Heart left ventricle (tissue), 16 donors: Measurements from ENCODE around the gene ZNF611. TPM values are rescaled to one million over a fixed set of nuclear protein-coding genes. Genes with fewer than 3 reads are reported as not detected.
"Not testable (repeated sequence)": the region's sequence is repeated elsewhere in the genome, so short reads cannot be mapped to it uniquely, and the experiment has no call there.

Source experiments
- ATAC-seq, 4 donors: fragments of 200-7000 bp; cut with Tn5 transposase; one replicate each; pipeline ENCODE4 v1.9.1; 2020 to 2022; ENCODE audit warnings: moderate library complexity in 4 of 4, mild to moderate bottlenecking in 3 of 4, moderate number of reproducible peaks in 1 of 4
- DNase-seq, 5 donors: peaks; one replicate each; pipeline ENCODE4 v3.0.0-alpha.2; 2020
- H3K27ac ChIP-seq, 12 donors: fragments of 200-600 bp; sonication (generic) in 4 of 12; one replicate each; pipeline versions ENCODE4 v1.5.0 to v1.8.0; 2016 to 2022; ENCODE audit warnings: mild to moderate bottlenecking in 2 of 12
- H3K27me3 ChIP-seq, 9 donors: fragments of 200-600 bp; sonication (generic) in 2 of 9; one replicate each; pipeline versions ENCODE4 v1.5.1 to v1.8.0; 2016 to 2022; ENCODE audit warnings: mild to moderate bottlenecking in 3 of 9
- H3K36me3 ChIP-seq, 9 donors: fragments of 200-600 bp; sonication (generic) in 2 of 9; one replicate each; pipeline versions ENCODE4 v1.5.0 to v1.8.0; 2018 to 2022; ENCODE audit warnings: mild to moderate bottlenecking in 2 of 9
- H3K4me1 ChIP-seq, 12 donors: fragments of 200-600 bp; sonication (generic) in 4 of 12; one replicate each; pipeline versions ENCODE4 v1.5.0 to v1.8.0; 2016 to 2022; ENCODE audit warnings: mild to moderate bottlenecking in 3 of 12
- H3K4me3 ChIP-seq, 12 donors: fragments of 200-600 bp; sonication (generic) in 4 of 12; one replicate each; pipeline versions ENCODE4 v1.5.0 to v1.8.0; 2017 to 2022; ENCODE audit warnings: mild to moderate bottlenecking in 9 of 12, moderate library complexity in 4 of 12
- H3K9me3 ChIP-seq, 12 donors: fragments of 200-600 bp; sonication (generic) in 4 of 12; one replicate each; pipeline versions ENCODE4 v1.5.0 to v1.8.0; 2016 to 2022; ENCODE audit warnings: mild to moderate bottlenecking in 1 of 12
- POLR2A ChIP-seq, 2 donors: fragments of 450-650 bp; IDR thresholded peaks; one replicate each; pipeline ENCODE4 v1.6.1; 2017; ENCODE audit warnings: antibody characterized with exemption in 2 of 2, mild to moderate bottlenecking in 2 of 2, moderate library complexity in 2 of 2
- WGBS, 4 donors: extraction: QIAGEN DNeasy Blood & Tissue Kit in 2 of 4; methylation state at CpG; one replicate each; pipeline versions ENCODE4 v1.1.5 to v1.1.7; 2013 to 2018; 5-methylcytosine and 5-hydroxymethylcytosine counted together
- intact Hi-C, 10 donors: fragments of 100-400 bp; cut with DNase I; formaldehyde crosslinking; loops; one replicate each; pipeline versions ENCODE4 v1.11.1 to v1.14.2; 2022
- polyA plus RNA-seq, 2 donors: library from polyadenylated mRNA; stranded (reverse); fragments of 200-250 nt; gene quantifications; one replicate each; pipeline ENCODE4 v1.2.3, GENCODE V29; 2013
- total RNA-seq, 9 donors: library from RNA; depleted of rRNA in 2 of 9; stranded (reverse); fragments of >200 nt in 2 of 9; fragmentation: NEBNext Ultra II Directional in 3 of 9; extraction: Animal tissue kit (Norgen Biotek cat#: 25700) in 3 of 9; gene quantifications; one replicate each; pipeline versions ENCODE4 v1.1.0 to v1.2.4, GENCODE V29; 2016 to 2023
- TF ChIP-seq, protein P1 (sequence below), 12 donors: fragments of 200-600 bp; sonication (generic) in 4 of 12; IDR thresholded peaks; one replicate each; pipeline versions ENCODE4 v1.5.0 to v1.8.0; 2018 to 2022; ENCODE audit warnings: antibody characterized with exemption in 12 of 12, mild to moderate bottlenecking in 5 of 12
- donor health status: ischemic (EF 13 %, LVEDD 7.1; RV severe dilation, severe dysfunction).
- donor health status: healthy with polysubstance abuse.
- donor health status: DM: no; HTN: yes; CAD: no.
- donor health status: DM: no; HTN: no; CAD: no.
- donor health status: ischemic (EF 25% LVEDD 6.9; RV normal size, moderate dysfunction).
- donor health status: ischemic (EF 25% LVEDD 5.7; RV mildly dilated, moderate dysfunction).
- donor health status: healthy.
- donor health status: DM: yes; HTN: yes; CAD: no.
- donor health status: ischemic (EF 35%, LVEDD 5.7; RV mildly dilated, moderate dysfunction).
- donor health status: nonischemic (EF 11% LVEDD 7.7; RV severe dilation, severe dysfunction).
- donor health status: DM: yes; HTN: yes; CAD: no.
- donor health status: PGD.
- donor health status: ischemic (EF 29% LVEDD 5.4; RV normal size, mild dysfunction).
- donor health status: nonischemic (EF 23%, LVEDD 6.1; RV moderate dilation, normal function).

Gene ZNF611
- total and polyA plus RNA-seq, 11 donors, result 3.8 to 12.6 (median 6.4) TPM

- intact Hi-C loops, result no loop called here
- ATAC-seq (no peak), DNase-seq (no peak)
- peaks cover 0 to 43% (median 6%) of the 10 kb centered on the region in 12 donors for H3K9me3 ChIP-seq
- H3K4me1 ChIP-seq, result peaks cover 0 to 3% (median 0%) of the 10 kb centered on the region in 12 donors
- H3K27ac ChIP-seq, result no peak overlapping the region
- no peak overlapping the region for H3K4me3 ChIP-seq
- H3K27me3 ChIP-seq, result no peaks in the 10 kb centered on the region
- TF ChIP-seq, protein P1, sequence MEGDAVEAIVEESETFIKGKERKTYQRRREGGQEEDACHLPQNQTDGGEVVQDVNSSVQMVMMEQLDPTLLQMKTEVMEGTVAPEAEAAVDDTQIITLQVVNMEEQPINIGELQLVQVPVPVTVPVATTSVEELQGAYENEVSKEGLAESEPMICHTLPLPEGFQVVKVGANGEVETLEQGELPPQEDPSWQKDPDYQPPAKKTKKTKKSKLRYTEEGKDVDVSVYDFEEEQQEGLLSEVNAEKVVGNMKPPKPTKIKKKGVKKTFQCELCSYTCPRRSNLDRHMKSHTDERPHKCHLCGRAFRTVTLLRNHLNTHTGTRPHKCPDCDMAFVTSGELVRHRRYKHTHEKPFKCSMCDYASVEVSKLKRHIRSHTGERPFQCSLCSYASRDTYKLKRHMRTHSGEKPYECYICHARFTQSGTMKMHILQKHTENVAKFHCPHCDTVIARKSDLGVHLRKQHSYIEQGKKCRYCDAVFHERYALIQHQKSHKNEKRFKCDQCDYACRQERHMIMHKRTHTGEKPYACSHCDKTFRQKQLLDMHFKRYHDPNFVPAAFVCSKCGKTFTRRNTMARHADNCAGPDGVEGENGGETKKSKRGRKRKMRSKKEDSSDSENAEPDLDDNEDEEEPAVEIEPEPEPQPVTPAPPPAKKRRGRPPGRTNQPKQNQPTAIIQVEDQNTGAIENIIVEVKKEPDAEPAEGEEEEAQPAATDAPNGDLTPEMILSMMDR (IDR thresholded peaks at IDR 0.05), result no peak
- no peak for TF ChIP-seq POLR2A (IDR thresholded peaks at IDR 0.05)
- WGBS, 4 donors, result 93 to 100% (median 98%) methylated on average over 3 of the region's 3 CpGs
- H3K36me3 ChIP-seq, result peaks cover 8 to 95% (median 73%) of the 10 kb centered on the region in 9 donors
These were observed 24.3 kb downstream of the ZNF611 start for GRCh38 chr19:52710538-52710937.

GRCh38 chr19:52705615-52706014 lies 29.2 kb downstream of the ZNF611 start:
- intact Hi-C loops, result not testable (repeated sequence)

DNA sequence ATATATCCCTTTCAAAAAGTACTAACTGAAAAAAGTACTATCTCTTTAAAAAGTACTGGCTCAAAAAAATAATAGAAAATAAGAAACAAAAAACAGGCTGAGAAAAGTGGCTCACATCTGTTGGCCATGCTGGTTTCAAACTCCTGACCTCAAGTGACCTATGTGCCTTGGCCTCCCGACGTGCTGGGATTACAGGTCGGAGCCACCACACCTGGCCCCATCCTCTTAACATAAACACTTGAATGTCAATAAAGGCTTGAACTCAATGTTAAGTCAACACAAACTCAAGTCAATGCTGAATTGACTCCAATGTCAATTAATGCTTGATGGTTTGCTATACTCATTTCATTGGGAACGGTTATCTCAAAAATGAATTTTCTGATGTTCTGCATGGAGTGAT lies 30.9 kb downstream of the ZNF611 start:
- Histone ChIP-seq H3K27ac (no peak overlapping the region), H3K4me1 (no peaks in the 10 kb centered on the region), H3K4me3 (no peak overlapping the region), H3K27me3 (no peaks in the 10 kb centered on the region), H3K9me3 (peaks cover 0 to 72% (median 8%) of the 10 kb centered on the region in 12 donors), H3K36me3 (peaks cover 9 to 49% (median 42%) of the 10 kb centered on the region in 9 donors)
- DNase-seq (no peak), ATAC-seq (no peak)
- intact Hi-C loops, result no loop called here
- 94 to 99% (median 98%) methylated on average over 4 of the region's 4 CpGs for WGBS, 4 donors
- TF ChIP-seq POLR2A (IDR thresholded peaks at IDR 0.05), result no peak
- TF ChIP-seq, protein P1 (IDR thresholded peaks at IDR 0.05), result no peak

More at GRCh38 chr19:52705615-52706014, 29.2 kb downstream of the ZNF611 start:
- DNase-seq, H3K4me1 ChIP-seq, H3K27ac ChIP-seq, ATAC-seq, H3K27me3 ChIP-seq, H3K4me3 ChIP-seq: not testable (repeated sequence)
- H3K36me3 ChIP-seq, result peaks cover 9 to 66% (median 47%) of the 10 kb centered on the region in 9 donors
- 96 to 99% (median 98%) methylated on average over 3 of the region's 3 CpGs for WGBS, 4 donors
- H3K9me3 ChIP-seq, result peaks cover 0 to 83% (median 8%) of the 10 kb centered on the region in 12 donors

GRCh38 chr19:52700673-52701072 lies 34.2 kb downstream of the ZNF611 start:
- H3K9me3 ChIP-seq, result peaks cover 0 to 42% (median 4%) of the 10 kb centered on the region in 12 donors
- 80 to 86% (median 82%) methylated on average over 7 of the region's 7 CpGs for WGBS, 4 donors
- no peaks in the 10 kb centered on the region for H3K27me3 ChIP-seq
- H3K36me3 ChIP-seq, result peaks cover 2 to 16% (median 12%) of the 10 kb centered on the region in 9 donors
- ATAC-seq (no peak), DNase-seq (no peak)
- no peak overlapping the region for H3K4me3 ChIP-seq
- TF ChIP-seq, protein P1 (IDR thresholded peaks at IDR 0.05), result no peak
- no peak for TF ChIP-seq POLR2A (IDR thresholded peaks at IDR 0.05)
- intact Hi-C loops, result no loop called here
- no peak overlapping the region for H3K27ac ChIP-seq
- no peaks in the 10 kb centered on the region for H3K4me1 ChIP-seq

- DNase-seq (peak in 1 of 5 donors; percentile 32), ATAC-seq (peak in 2 of 4 donors; percentile 49 to 50)
- H3K27me3 ChIP-seq, H3K4me3 ChIP-seq, H3K27ac ChIP-seq, intact Hi-C loops, H3K36me3 ChIP-seq, H3K4me1 ChIP-seq: not testable (repeated sequence)
- TF ChIP-seq, protein P1 (IDR thresholded peaks at IDR 0.05), result peak in 7 of 12 donors; percentile 12 to 43 (median 23)
- WGBS, 4 donors, result 71 to 88% (median 78%) methylated on average over 5 of the region's 5 CpGs
- H3K9me3 ChIP-seq, result peaks cover 0 to 31% (median 0%) of the 10 kb centered on the region in 12 donors
These were observed 35.3 kb downstream of the ZNF611 start for GRCh38 chr19:52699555-52699954.
